Brain pericyte (primary cell): ENCODE data around the gene ZFHX3.
A peak's percentile ranks its signal among the peaks of the same experiment; 100 is the strongest.

Experiments
- DNase-seq: peaks from one replicate; pipeline ENCODE4 v3.0.0-alpha.2; 2012; ENCODE audit warnings: low read depth, low spot score

ZFHX3 gene

DNA sequence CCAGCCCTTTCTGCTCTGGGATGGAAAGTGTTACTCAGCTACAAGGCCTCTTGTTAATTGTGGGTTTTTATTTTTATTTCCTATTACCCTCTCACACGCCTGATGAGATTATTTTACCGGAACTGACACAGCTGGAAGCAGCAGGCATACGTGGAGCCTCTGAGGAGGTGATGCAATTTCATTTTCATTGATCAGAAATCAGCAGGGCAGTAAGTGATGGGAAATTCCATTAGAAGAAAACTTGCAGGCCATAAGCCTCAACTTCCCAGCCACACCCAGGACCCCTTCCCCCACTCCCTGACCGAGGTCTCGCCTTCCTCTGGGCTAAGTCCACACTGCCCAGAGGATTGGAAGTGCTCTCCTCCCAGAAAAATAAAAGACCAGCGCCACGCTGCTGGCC is 69.7 kb downstream of the ZFHX3 start:
- DNase-seq: no peak

DNA sequence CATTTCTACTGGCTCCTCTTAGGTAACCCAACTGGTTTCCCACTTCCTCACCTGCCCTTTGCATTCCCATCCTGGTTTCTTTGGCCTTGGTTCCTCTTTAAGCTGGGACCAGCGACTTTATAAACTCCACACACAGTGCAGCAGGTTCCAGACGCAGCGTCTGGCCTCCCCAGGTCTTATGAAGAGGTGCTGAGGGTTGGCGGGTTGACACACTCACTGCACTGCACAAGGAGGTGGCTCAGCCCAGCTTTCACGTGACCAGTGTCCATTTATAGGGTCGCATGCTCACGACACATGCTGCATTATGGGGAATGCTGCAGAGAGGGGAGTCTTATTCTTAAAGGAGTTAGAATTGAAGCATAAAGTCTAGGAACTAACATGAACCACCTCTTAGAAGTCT is 70.8 kb downstream of the ZFHX3 start:
- DNase-seq: no peak

DNA sequence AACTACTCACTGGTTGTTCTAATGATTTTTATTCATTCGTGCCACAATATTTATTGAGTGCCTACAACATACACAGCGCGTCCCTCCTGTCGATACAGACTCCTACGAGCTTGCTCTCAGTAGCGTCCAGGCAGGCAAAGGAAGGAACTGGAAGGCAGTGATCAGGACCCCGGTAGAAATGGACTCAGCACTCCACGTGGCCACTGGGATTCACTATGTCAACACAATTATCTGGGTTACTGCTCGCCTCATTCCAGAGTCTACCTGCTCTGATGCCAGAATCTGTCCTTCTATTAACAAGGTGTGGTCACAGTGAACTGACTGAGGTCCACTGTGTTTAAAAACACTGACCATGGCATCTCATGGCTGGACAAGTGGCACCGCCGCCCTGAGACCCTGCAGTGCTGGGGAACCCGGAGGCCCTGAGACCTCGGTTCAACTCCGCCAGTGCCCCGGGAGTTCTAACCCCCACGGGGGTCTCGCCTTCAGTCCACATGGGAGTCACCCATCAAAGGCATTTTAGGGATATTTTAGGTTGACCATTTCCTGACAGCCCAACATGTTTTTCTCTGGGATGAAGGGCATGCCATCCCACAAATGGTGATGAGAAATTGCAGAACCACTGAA is 71.4 kb downstream of the ZFHX3 start:
- DNase-seq: no peak

DNA sequence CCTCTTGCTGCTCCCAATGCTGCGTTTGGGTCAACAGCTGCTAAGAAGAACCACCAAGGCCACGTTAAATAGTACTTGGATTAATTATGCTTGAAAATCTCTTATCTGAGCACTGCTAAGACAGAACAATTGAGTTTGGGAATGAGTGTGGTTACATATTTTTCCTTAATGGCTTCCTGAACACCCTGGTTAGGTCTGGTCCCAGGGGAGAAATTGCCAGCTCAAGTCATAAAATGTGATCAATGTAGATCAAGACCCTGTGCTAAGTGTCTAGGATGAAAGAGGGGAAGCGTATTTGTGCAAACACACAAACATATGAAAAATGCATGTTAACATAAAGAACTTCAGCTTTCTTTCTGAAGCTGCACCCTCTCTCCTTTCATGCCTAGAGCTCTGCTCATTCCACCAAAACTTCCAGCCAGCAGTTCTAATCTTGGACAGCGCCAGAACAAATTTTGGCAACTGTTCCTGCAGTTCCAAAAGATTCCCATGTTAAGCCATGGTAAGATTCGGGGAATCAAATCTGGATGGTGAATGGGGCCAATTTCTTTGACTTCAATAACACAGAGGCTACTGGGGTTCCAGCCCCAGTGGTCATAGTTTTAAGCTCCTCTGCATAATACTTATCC is 72.0 kb downstream of the ZFHX3 start:
- DNase-seq: no peak

DNA sequence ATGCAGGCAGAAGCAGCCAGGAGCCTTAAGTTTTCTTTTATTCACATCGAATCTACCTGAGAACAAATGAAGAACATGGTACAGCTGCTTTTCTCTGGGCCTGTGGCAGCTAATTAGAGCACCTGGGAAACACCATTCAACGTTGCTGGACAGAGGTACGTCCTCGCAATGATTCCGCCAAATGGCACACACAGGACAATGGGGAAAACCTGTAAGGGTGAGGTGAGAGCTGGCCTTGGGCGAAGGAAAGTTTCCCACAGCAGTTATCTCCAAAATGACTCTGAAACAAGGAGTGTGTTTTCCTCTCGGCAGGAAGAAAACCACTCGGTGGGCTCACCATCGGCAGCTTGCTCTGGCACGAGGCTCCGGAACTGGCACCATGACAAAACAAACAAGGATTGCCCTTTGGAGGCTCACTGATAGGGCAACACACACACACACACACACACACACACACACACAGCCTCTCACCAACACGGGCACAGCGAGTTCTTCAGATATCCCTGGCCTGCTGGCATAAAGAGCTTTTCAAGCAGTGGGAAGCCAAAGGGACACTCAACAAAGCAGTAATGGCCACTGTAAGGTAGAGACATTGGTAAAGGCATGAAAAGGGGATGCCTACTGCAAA is 73.7 kb downstream of the ZFHX3 start:
- DNase-seq: peak; percentile 48

DNA sequence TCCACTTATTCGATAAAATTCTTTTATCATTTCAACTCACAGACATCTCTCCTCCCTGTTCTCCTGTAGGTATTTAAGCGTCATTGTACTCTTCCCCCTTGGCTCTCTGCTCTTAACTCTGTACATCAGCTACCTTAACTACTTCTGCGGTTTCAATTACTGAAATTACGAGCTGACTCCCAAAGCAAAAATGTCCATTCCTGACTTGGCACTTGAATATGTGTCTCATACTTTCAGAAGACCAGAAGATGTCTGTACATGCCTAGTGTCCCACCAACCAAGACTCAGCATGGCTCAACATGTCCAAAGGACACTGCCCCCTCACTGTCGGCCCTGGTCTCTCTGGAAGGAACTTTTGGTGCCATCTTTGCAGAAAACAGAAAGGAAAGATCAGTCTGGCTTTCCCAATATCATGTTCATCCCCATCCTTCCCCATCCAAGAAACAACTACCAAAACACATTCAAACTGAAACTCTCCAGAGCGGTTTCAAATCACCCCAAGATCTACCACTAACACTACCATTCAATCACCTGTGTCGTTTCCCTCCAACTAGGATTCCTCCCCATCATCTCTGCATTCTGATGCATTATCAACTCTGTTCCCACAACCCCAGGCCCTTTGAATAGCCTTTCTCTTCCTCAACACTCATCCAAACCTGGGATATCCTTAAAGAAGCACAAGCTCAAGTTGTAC is 74.9 kb downstream of the ZFHX3 start:
- no peak for DNase-seq

DNA sequence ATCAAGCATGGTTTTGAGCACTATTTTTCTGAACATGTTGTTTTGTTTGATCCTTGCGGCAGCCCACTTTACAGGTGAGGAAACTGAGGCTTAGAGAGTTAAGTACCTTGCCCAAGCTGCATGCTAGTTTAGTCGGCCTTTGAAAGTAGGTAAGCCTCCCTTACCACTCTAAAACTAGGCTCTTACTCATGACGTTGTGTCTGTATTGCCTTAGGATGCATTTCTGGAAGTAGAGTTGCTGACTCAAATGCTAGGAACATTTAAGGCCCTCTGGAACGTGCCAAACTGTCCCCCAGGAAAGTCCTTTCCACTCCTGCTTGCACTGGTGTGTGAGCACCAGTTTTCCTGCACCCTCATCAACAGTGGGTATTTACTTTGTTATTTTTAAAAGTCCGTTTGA is 76.6 kb downstream of the ZFHX3 start:
- no peak for DNase-seq

DNA sequence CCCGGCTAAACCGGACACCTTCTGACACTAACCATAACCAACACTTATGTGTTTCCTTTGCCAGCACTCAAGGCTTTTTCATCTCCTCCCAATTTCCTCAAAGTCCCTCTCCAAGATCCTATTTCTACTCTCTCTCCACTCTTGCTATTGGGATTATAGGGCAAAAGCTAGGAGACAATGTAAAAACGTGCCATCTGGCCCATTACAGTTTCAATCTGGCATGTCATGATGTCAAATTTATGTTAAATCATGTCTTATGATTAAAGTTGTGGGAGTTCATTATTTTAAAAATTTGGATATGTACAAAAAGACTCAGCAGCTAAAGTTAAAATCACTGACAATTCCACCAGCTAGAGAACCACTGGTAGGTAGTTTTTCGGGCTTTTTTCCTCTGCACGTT is 77.3 kb downstream of the ZFHX3 start:
- DNase-seq: no peak

DNA sequence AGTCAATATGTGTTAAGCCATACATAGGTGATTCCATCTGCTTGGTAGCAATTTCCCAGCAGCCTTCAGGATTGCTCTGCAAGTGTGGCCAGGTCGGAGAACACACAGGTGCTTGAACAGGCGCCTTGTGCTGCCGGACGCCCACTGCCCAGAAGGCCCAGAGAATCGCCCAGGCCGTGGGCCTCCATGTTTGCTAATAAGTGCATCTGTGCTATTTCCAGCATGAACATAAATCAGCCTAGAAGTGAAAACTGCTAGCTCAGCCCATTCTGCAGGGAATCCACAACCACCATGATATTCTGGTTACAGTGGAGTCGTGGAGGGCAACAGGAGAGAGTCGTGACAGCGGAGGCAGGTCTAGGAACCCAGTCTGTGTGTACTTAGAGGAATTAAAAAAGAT is 78.1 kb downstream of the ZFHX3 start:
- no peak for DNase-seq

DNA sequence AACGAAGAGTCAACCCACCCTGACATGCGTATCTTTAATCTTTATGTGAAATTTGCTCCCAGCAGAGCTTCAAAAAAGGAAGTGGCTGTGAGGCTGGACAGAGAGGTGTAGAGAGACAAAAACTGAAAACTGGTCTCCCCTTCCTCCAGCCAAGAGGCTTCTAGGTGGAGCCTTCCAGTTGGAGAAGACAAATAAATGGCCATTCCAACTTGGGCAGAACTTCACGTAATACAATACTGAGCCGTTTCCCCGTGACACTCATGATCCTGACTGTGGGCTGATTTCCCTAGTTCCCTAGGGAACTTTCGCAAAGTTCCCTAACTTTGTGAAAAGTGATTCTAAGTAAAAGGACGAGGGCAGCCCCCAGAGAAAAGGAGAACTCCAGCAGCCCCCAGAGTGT is 78.8 kb downstream of the ZFHX3 start:
- no peak for DNase-seq

DNA sequence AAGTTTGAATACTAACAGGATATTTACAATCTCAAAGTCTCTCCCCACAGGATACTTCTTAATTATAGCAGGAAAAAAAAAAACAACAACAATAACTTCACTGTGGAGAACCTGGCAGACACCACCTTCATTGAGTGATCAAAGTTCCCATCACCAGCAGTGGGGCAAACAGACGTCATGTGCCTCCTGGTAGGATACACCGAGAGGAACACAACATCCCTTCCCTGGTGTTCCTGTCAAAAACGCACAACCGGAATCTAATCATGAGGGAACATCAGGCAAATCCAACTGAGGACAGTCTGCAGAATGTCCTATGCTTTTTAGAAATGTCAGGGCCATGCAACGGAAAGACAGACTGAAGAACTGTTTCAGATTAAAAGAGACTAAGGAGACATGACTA is 80.0 kb downstream of the ZFHX3 start:
- DNase-seq: no peak

DNA sequence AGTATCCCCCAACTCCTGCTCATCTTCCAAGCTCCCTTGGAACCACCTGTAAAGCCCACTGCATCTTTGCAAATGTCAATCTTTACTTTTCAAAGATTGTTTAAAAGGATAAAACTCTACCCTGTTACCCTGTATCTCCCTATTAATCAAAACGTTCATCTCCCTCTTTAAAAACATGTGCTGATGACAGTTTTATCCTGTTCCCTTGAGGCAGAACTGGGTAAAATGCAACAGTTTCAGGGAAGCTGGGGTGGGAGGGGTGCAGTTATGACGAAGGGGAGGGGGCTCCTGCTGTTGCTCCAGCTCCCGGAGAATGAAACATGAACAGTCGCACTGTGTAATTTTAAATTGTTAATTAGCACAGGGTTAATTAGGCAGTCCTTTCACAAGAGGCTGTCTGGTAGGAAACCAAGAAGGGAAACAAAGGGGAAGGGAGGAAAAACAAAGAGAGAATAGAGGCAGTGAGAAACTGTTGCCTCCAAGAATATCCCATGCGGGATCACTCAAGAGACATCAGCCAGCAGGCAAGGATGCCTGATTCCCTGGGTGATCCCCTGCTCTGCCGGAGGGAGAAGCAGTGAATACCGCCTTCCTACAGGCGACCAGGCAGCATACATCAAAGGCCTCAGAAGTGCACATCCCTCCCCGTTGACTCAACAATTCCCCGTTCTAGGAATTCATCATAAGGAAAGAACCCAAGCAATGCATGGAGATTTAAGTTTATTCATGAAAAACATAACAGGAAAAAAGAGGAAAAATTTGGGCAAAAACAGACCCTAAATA is 84.2 kb downstream of the ZFHX3 start:
- no peak for DNase-seq

DNA sequence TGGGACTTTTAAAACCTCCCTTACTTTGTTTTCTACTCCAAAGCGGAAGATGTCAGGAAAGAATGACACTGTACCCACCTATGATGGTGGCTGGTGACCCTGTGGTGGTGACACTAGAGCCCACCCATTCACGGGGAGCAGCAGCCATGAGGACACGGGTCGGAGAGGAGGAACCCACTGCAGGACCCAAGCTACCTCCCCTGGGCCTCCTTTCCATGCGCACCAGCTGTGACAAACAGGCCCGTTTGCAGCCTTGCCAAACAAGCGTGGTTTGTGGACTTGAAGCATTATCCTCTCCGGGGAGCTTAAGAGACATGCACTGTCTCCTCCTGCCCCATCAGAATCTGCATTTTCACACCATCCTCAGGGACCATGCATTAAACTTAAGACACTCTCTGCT is 85.6 kb downstream of the ZFHX3 start:
- DNase-seq: no peak

DNA sequence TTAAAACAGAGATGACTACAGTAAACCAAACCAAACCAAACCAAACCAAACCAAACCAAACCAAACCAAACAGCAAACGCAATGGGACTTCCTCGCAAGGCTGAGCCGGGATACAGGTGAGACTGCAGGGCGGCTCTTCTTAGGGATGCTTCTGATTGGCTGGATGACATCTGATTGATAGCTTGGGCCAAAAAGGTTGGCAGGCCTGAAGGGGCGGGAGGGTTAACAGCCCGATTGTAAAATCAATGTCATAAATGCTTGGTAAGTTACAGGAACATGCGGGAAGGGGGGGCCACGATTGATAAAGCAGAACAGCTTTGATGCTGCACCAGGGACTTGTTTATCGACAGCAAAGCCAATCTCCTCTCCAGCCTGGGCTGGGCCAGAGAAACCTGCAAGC is 86.1 kb downstream of the ZFHX3 start:
- DNase-seq: no peak

DNA sequence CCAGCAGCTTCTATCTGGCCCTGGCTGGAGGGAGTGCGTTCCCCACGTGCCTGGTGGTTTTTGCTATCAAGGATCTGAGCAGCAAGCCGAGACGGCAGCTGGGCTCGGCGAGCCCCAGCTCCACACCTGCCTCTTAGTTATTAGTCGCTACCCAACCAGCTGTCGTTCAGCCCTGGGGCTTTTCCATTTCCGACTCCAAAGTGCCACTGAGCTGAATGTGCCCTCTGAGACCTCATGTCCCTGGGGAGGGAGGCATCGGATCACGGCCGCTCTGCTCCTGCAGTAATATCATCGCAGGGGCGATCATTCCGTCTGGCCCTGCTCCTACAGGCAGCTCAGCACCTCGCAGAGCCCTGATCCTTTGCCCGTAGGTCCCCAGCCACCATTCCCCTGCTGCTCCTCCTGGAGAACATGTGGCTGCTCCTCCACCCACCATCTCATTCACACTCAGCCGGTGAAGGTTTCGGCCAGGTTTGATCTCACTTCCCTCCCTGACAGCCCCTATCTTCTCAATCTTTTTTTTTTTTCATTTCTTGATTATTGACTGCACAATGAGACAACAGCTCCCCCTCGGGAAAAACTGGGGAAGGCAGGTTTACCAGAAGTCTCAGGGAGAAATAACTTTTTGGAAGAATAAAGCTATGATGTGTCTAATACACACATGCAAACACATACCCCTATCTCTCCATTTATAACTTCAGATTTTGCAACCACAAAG is 86.7 kb downstream of the ZFHX3 start:
- no peak for DNase-seq

DNA sequence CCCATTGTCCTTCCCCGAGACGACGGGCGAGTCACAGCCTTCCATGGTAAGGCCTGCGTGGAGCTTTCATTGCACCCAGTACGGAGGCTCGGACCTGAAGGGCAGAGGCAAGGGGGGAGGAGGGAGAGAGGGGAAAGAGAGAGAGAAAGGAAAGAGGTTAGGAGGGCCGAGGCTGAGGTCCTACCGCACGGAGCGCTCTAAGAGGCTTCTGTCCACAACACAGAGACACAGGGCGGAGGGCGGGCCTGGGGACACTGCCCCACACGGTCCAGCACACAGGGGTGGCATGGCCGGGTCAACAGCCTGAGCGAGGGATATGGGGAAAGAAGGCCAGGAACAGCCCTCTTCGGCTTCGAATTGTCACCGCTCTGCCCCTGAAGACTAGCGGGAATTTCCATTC is 87.8 kb downstream of the ZFHX3 start:
- no peak for DNase-seq

DNA sequence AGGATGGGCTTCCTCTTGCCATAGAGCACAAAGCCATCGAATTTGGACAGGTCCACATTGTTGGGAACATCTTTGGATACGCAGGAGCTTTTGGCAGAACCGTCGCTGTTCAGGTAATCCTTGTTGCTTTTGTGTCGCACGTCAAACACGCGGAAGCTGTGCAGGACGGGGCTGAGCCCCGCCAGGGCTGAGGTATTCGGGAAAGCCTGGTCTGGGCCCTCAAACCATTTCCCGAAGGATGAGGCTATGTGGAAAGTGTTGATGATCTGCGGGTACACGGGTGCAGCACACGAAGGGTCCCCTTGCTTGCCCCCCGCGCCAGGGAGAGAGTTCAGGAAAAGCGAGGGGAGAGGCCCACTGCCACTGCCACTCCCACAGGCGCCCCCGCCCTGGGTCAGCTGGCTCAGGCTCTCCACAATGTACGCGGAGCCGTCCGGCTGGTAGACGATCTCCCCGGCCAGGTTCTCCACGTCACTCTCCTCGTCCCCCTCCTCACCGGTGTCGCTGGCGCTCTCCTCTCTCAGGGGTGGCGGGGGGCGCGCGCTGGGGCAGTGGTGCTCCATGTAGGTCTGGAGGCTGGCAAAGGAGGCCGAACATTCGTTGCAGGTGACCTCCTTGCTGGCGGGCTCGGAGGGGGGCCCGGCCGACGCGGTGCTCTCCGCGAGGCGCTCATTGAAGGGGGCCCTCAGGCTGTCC is 88.5 kb downstream of the ZFHX3 start:
- DNase-seq: no peak

DNA sequence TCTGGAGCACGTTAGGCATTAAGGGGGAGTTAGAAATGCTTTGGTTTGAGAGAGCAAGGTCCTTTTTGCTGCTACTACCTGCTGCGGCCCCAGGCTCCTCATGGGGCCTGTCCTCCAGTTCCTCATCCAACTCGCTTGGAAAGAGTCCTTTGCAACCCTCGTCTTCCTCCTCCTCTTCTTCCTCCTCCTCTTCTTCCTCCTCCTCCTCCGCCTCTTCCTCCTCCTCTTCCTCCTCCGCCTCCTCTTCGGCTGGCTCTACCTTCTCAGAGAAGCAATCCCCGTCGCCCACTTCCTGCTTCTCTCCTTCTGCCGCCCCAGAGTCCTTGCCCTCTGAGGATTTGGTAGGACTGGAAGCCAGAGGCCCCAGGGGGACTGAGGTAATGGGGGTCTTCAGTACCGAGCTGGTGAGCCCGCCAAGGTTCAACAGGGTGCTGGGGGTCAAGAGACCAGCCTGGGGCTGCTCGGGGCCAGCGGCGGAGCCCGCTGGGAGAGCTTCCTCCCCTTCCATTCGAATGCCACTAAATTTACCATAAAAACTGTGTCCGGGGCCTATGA is 89.3 kb downstream of the ZFHX3 start:
- no peak for DNase-seq

DNA sequence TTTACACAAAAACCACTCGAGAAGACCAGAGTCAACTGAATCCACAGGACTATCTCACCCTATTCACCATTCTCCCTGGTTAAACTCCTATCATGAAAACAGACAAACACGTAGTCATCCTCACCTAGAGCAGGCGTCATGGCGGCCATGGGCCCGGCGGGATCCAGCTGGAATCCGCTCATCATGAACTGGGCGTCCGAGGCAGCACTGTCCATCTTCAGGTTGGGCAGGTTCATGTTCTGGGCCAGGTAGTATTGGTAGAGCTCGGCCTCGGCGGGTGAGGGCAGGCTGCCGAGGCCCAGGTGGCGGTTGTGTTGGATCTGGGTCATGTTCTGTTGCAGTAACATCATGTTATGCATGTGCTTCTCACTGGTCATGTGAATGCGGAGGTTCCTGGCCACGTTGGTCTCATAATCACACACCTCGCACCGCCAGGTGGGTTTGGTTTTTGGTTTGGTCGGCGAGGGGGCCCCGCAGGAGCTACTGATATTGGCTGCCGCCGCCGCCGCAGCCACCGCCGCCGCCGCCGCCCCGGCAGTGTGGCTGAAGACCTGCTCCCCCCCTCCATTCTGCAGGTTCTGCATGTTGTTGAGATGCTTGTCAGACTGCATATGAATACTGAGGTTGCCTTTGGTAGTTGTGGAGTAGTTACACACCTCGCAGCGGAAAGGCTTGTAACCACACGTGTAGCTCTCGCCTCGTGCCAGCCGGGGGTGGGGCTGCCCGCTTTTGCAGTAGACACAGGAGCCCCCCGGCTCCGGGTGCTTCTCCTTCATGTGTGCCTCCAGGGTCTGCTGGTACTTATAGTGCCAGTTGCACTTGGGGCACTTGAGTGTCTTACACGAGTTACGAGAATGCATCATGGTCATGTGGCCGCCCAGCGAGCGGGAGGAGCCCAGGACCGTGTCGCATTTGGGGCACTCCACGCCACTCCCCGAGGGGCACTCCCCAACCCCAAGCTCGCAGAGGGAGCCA is 90.3 kb downstream of the ZFHX3 start:
- no peak for DNase-seq
